NCI-H146 (cell line): Measurements from ENCODE around the gene TMEM107.
"Not testable (repeated sequence)": the region's sequence is repeated elsewhere in the genome, so short reads cannot be mapped to it uniquely, and the experiment has no call there.

ENCODE experiments used
- DNase-seq: peaks from one replicate; lab custom pipeline; 2025; lab: John Stamatoyannopoulos, UW

Gene TMEM107

DNA sequence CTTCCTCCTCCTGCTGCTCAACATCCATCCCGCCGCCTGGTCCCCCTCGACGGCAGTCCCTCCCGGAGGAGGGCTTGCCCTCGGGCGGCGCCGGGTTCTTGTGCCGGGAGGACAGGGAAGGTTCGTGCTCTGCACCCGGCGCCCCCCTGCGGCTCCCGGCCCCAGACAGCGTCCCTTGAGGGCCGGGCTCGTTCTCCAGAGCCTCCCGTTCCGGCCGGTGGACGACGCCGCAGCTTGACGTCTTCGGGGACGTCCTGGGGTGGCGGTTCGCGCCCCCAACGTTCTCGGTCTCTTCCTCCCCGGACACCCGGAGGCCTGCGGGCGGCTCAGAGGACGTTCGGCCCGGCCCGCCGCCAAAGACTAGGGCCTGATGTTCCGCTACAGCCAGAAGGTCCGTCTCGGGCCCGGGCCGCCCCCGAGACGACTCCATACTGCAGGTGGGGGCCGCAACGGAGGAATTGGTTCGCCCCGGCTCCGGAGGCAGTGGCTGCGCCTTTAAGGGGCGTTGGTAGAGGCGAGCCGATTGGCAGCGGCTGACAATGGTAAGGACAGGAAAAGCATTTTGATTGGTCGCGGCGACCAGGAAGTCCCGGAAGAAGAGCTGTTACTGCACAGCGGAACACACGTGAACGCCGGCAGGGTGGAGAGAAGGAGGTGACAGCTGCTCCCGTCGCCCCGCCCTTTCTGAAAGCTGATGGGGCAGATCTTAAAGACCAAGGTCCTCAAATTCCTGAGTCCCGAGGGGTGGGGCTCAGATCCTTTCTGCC, 13.7 kb upstream of the TMEM107 start, which contains the start of gene BORCS6:
BORCS6 (minus strand) TSS at position 470 of the 767 bp plus-strand sequence; CDS start at position 430, 40 bp downstream.
- DNase-seq: peak; percentile 97

DNA sequence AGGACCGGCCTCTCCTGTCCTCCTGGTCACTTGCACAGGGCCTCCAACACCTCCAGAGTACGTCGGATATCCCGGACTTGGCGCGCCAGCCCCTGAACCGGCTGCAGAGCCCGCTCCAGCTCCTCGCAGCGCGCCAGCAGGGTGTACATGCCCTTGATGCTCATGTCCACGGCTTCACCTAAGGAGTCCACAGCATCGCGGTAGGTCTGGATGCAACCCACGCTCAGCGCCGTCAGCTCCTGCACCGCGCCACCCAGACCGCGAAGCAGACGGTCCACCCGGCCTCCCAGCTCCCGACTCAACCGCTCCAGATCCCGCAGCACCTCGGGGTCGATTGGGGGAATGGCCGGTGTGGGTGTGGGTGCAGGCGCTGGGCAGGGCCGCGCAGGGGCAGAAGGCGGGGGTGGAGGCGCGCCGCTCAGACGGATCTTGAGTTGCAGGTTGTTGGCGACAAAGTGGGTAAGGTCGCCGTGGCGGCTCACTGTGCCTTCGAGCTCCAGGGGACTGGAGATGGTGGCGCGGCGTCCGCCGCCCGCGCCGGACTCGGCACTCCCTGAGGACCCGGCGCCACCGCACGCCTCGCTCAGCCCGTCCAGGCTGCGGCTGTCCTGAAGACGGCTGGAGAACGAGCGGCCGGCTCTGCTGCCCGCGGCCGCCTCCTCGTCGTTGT, 13.0 kb upstream of the TMEM107 start:
- peak; percentile 30 for DNase-seq

DNA sequence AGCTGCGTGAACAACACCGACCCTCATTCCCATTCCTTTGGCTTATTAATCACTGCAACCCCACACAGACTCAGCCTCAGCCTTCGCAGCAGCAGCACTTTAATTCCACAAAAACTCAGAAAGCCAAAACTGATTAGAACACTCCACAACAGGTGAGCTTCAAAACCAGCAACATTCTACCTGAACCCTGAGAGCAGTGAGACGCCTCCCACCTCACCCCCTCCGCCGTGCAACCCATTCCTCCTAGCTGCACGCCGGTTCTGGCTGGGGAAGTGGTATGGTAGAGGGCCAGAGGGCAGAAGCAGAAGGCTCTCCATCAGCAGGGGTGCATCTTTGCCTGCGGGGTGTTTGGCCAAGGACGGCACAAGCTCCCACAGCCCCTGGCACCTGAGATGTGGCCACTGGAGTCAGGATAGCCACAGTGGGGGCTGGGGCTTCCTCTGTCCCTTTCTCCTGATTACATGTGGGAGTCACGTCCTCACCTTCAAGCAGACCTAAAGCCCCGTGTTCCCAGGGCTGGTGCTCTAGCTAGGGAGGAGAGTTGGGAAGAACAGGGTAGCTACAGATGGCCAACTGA, 12.2 kb upstream of the TMEM107 start:
- no peak for DNase-seq

DNA sequence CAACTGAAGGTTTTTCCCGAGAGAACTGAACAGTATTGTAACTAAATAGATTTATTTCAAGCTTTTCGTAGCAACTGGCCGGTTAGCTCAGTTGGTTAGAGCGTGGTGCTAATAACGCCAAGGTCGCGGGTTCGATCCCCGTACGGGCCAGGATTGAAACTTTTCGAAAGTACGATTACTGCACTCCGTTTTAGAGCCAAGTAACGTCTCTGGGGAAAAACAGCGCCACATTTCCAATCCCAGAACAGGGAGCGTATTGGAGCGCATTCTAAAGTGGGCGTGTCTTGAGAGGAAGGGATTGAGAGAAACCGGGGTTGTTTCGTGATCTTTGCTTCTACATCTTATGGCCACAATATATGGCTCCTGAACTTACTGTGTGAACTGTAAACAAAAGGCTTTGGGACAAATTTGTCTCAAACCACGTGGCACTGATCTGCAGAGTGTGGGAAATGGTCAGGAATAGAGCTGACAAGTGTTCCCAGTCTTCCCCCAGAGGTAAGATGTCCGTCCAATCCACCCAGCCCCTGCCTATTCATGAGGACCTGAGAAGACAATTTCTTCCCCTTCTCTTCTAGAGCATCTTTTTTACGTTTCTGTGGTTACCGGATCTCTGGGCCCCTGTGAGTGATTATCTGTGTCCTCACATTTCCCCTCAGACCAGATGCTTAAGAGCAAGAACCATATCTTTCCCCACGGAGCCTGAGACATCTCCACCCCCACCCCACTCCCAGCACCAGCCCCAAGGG, 11.5 kb upstream of the TMEM107 start:
- peak; percentile 98 for DNase-seq

DNA sequence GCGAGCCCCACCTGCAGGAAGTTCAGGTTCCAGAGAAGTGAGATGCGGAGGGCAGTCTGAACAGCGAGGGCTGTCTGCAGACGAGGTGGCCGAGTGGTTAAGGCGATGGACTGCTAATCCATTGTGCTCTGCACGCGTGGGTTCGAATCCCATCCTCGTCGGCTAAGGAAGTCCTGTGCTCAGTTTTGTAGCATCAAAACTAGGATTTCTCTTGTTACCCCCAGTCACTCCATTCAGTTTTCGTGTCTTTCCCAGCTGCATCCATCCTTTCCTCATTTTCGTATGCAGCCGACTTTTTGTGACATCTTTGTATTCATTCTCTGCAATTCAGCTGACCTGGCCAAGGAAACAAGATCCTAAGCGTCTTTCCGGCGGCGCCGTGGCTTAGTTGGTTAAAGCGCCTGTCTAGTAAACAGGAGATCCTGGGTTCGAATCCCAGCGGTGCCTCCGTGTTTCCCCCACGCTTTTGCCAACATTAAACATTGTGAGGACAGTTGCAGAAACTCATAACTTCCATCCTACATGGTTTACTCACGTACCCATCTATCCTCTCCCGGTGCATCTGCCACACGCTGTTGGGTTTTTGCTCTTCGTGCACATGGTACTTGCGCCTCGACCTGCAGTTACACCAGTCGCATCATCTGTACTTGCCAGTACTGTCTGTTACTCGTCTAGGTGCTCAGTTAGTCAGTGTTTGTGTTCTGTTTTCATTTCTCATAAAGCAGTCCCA, 10.8 kb upstream of the TMEM107 start:
- DNase-seq: peak; percentile 94

DNA sequence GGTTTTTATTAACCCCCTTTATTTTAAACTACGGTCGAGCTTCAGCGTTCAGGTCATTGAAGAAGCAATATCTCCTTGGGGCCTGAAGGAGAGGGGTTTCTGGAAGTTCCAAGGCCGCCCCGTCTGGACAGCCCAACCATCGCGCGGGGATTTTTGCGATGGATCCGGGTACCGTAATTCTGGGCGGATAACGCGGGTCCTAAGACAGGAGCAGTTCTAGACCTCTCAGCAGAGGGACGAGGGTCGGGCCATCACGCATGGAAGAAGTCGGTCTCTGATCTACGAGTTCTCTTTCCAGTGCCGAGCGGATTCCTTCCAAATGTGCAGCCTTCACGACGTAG, 10.2 kb upstream of the TMEM107 start:
- no peak for DNase-seq

DNA sequence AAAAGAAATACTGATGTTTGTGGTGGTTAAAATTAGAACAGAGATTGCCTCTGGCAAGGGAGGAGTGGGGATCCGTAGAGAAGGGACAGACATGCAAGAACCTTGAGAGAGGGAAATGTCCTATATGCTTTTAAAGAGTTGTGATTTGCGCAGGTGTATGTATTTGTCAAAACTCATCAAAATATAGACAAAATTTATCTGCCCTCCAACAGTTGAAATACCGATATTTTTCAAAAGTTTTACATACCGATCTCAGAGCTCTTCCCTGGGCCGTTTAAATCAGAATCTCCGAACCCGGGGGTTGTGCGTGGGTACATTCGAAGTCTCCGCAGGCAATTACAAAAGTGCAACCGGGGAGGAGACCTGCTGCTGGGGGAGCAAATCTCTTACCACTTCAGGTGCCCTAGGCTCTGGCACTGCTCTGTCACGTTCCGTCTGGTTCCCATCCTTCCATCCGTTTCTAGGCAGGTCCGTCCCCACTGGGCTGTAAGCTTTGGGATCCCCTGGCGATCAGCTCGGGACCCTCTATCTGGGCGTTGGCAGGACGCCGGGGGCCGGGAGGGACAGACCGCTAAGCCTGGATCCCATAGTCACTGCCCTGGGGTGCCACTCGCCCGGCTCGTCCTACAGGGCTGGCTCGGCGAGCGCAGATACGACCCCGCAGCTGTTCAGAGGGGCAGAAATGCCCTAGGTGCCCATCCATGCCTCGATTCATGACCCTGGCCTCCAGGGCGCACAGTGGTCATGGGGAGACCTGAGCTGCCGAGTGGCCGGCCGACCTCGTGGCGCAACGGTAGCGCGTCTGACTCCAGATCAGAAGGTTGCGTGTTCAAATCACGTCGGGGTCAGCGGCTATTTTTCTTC, 9.6 kb upstream of the TMEM107 start:
- peak; percentile 77 for DNase-seq

DNA sequence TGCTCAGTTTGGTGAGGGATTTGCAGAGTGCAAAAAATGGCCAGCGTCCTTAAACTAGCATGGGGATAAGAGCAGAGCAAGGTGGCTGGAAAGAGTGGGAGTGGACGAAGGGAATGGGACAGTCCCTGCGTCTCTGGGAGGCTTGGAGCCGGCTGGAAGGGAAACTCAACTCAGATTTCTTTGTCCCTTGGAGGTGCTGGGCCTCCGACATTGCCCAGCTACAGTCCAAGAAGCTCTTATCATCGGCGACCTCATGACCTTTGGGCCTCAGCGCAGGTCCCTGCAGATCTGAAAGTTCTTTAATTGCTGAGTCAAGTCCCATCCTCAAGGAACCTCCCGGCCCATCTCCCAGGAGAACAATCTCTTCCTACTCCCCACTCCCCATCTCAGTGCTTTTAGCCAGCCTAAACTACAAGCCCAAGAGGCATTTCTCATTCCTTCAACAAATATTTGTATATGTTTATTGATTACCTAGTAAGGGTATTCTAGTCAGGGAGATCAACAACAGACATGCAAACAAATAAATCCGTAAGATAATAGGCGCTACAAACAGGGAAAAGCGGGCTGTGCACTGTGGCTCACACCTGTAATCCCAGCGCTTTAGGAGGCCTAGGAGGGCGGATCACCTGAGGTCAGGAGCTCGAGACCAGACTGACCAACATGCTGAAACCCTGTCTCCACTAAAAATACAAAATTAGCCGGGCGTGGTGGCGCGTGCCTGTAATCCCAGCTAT, 985 bp upstream of the TMEM107 start:
- peak; percentile 37 for DNase-seq

DNA sequence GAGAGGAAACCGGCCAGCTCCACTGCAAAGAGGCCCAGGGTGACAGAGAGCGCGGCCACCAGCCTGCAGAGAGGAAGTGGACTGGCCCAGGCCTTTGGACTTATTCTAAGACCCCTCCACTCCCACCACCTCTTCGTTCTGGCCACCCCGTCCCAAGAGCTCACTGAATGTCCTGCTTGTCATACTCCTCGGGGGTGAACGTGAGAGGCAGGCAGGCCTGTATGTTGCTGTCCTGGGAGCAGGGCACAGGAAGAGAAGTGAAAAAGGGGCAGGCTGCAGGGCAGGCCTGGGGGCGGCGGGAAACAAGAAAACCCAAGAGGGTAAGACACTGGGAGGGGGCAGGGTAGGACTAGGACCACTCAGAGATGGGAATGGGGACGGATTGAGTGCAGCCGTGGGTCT, 384 bp downstream of the TMEM107 start:
- peak; percentile 62 for DNase-seq

DNA sequence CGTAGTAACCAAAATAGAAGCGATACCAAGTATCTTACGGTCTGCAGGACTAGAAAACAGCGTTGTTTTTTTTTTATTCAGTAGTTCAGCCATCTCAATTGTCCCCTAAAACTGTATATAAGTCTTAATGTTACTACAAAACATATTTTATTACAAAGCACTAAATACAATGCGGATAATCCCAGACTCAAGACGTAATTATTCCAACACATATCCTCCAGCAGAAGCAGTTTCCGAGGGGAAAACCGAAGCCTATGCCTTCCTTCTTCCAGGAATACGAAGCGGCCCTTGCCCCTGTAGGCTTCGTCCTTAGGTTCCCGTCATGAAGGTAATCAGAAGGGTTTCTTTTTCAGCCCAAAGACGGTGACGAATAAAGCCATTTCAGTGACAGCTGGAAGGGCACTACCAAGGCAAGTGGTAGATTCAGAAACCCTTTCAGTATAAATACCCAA, 2.3 kb downstream of the TMEM107 start:
- DNase-seq: peak; percentile 47

DNA sequence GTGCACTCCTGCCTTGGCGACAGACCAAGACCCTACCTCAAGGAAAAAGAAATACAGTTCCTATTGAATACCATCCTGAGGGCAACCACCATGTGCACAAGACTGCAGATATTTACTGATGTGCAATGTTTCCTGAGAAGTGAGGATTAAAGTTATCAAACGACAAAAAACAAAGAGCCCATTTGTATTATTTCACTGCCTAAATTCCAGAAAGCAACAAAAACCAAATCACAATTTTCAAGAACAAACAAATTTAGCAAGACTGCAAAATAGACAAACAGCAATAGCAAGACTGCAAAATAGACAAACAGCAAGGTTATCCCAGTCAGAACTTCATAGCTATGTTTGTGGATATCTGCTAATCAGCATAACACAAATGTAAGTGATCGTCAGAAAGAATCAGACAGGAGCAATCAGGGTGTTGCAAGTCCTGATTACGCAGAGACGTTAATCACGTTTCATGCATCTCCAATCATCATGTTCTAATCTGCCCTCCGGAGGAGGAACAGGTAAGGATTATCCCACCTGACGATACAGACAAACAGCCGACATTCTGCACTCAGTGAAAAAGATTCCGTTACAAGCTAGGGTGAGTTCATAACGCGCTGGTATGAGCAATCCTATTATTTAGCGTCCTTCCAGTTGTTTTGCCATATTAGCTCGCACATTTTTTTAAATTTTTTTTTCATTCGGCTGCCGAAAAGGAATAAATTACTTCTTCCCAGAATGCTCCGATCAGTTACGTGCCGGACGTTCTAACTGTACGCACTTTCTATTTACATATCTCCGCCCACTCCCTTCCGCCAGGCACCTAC, 2.9 kb downstream of the TMEM107 start:
- peak; percentile 94 for DNase-seq

DNA sequence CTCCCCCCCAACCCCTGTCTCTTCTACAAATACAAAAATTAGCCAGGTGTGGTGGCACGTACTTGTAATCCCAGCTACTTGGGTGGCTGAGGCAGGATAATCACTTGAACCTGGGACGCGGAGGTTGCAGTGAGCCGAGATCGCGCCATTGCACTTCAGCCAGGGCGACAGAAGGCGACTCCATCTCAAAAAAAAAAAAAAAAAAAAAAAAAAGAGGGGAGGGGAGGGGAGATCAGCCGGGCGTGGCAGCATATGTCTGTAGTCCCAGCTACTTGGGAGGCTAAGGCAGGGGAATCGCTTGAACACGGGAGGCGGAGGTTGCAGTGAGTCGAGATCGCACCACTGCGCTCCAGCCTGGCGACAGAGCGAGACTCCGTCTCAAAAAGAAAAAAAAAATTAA, 6.0 kb downstream of the TMEM107 start:
- not testable (repeated sequence) for DNase-seq

DNA sequence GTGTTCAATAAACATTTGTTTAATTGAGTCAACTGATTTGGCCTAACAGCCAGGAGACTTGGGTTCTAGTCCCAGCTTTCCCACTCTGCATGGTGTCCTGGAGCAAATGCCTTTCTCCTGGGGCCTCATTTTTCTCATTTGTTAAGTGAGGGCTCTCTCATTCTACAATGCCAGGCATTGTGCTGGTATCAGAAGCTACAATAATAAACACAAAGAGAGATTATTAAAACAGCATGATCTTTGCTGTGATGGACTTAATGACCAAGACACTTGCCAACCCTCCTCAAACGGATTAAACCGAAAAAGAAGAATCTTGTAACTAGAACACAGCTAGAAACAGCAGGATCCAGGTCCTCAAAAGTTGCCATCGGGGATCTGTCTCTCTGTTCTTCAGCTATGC, 8.7 kb downstream of the TMEM107 start:
- DNase-seq: no peak

DNA sequence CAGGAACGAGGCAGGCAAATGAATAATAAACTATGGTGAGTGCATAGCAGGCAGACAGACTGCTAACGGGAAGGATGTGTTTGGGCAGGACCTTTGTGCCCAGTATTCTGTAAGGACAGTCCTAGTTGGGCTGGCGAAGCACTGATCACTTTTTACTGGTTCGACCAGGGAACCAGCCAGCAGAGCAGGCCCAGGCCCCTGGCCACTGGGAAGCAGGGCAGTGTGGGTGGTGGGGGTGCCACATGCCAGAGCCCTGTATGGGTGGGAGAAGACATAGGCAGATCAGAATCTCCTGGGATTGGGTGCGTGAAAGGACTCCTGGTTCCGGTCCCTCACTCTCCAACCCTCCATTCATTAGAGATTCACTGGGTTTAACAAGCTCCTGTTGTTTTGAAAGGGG, 9.4 kb downstream of the TMEM107 start:
- no peak for DNase-seq

DNA sequence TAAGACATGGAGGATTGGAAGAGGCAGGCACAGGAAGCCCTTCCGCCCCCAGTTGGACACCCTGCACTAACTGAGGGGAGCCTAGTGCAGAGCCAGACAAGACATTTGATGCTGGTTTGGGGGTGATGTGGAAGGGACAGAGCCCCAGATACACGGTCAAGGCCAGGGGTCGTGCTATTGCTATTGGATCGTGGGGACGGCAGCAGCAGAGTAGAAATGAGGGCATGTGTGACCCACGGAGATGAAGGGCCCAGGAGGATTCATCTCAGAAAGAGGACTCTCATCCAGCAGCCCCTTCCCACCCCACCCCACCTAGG, 11.4 kb downstream of the TMEM107 start:
- no peak for DNase-seq

DNA sequence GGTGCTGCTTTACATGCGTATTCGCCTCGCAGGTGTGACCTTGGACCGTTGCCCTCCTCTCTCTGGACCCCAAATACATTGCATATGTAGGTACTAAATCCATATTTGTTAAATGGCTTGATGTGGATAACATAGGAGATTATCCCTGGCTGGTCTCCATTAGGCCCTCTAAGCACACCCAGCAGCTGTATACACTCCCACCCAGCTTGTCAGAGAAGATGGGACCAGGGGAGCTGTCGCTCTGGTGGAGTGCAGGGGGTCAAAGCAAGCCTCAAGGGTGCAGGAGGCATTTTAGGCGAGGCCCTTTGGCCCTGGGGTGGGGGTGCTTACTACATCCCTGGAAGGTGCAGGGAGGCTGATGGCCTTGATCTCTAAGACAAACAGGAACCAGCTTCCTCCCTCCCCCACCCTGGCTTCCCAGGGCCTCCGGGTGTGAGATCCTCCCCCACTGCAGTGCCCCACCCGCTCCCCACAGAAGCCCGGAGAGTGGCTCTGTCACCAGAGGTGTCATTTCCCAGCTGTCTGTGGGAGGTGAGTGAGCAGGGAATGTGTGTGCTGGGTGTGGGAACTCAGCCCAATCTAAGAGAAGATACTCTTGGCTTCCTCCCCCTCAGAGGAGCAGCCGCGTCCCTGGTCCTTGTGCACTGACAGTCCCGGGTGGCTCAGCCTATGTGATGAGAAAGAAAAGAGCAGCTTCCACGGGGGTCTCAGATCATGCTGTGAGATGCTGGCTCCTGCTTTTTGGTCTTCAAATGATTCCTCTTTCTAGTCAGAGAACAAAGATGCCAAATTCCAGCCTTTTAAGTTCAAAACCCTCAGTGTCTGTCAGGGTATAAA, 12.0 kb downstream of the TMEM107 start:
- DNase-seq: peak; percentile 34

DNA sequence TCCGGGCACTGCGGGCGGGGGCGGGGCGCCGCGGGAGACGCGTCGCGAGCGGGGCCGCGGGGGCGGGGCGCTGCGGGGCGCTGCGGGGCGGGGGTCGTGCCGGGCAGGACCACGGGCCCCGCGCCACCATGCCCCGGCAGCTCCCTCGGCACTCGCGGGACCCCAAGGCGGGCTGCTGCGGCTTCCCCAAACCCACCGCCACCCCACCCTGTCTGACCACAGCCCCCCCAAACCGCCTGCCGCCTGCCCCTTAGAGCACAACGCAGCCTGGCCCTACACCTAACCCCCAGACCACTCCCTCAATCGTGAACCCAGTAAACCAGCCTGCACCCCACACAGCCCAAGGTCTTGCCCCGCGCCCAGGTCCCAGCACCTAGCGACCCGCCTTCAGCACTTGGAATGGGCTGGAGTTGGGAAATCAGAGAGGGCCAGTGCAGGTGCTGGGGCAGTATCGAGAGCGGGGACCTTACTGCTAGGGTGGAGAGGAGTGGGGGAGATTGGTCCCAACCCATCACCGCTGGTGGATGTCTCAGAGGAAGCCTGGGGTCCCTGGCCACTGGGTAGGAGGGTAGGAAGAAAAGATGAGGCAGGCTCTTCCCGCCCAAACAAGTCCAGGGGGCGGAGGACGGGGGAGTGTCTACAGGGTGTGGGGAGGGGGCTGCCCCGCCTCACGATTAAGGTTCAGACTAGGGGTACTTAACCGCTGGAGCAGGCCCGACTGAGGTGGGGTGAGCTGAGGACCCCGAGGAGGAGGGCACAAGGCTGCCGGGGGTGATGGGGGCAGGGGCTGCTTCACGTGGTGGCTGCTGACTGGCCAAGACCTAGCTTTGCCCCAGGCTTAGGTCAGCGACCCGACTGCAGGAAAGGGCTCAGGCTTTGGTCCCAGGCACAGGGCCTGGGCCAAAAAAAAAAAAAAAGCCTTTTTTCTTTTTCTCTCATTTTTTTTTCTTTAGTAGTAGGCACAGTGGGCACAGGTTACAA, 12.9 kb downstream of the TMEM107 start:
- peak; percentile 71 for DNase-seq
